ENCODE measurements around the gene THAP3.

DNA sequence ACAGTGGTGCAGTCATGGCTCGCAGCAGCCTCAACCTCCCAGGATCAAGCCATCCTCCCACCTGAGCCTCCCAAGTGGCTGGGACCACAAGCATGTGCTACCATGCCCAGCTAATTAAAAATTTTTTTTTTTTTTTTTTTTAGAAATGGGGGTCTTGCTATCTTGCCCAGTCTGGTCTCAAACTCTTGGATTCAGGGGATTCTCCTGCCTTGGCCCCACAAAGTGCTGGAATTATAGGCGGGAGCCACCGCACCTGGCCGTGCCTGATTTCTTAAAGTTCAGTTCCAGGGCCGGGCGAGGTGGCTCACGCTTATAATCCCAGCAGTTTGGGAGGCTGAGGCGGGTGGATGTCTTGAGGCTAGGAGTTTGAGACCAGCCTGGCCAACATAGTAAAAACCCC, 6.4 kb downstream of the THAP3 start:
- no peak for TF ChIP-seq POLR2A (IDR thresholded peaks at IDR 0.05)
- TF ChIP-seq, protein P1, sequence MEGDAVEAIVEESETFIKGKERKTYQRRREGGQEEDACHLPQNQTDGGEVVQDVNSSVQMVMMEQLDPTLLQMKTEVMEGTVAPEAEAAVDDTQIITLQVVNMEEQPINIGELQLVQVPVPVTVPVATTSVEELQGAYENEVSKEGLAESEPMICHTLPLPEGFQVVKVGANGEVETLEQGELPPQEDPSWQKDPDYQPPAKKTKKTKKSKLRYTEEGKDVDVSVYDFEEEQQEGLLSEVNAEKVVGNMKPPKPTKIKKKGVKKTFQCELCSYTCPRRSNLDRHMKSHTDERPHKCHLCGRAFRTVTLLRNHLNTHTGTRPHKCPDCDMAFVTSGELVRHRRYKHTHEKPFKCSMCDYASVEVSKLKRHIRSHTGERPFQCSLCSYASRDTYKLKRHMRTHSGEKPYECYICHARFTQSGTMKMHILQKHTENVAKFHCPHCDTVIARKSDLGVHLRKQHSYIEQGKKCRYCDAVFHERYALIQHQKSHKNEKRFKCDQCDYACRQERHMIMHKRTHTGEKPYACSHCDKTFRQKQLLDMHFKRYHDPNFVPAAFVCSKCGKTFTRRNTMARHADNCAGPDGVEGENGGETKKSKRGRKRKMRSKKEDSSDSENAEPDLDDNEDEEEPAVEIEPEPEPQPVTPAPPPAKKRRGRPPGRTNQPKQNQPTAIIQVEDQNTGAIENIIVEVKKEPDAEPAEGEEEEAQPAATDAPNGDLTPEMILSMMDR (IDR thresholded peaks at IDR 0.05 in 8 of 11, conservative IDR thresholded peaks at IDR 0.05 in 3 of 11) = no peak

Data from spleen (tissue), 7 donors.